ENCODE results near the gene HOXB4.

The HOXB4 gene

GRCh38 chr17:48601539-48602425, 23.6 kb upstream of the HOXB4 start:
- DNase-seq (ENCODE audit: low spot score), result no peak

- DNase-seq (ENCODE audit: low spot score), result no peak
Observed at GRCh38 chr17:48601207-48601538, 23.0 kb upstream of the HOXB4 start.

- no peak for DNase-seq (ENCODE audit: low spot score)
Observed at GRCh38 chr17:48600244-48601098, 22.3 kb upstream of the HOXB4 start.

GRCh38 chr17:48599354-48599753, 21.2 kb upstream of the HOXB4 start:
- no peak for DNase-seq (ENCODE audit: low spot score)

- DNase-seq (ENCODE audit: low spot score), result no peak
Observed at GRCh38 chr17:48598736-48599135, 20.6 kb upstream of the HOXB4 start.

GRCh38 chr17:48597778-48598631, 19.9 kb upstream of the HOXB4 start:
- DNase-seq (ENCODE audit: low spot score), result no peak

- no peak for DNase-seq (ENCODE audit: low spot score)
Observed at GRCh38 chr17:48597528-48597777, 19.3 kb upstream of the HOXB4 start.

- DNase-seq (ENCODE audit: low spot score), result no peak
Observed at GRCh38 chr17:48596735-48597527, 18.8 kb upstream of the HOXB4 start.

GRCh38 chr17:48596000-48596734, 18.0 kb upstream of the HOXB4 start:
- DNase-seq (ENCODE audit: low spot score), result no peak

GRCh38 chr17:48595278-48595999, 17.3 kb upstream of the HOXB4 start:
- DNase-seq (ENCODE audit: low spot score), result no peak

- no peak for DNase-seq (ENCODE audit: low spot score)
Observed at GRCh38 chr17:48594538-48595277, 16.6 kb upstream of the HOXB4 start.

GRCh38 chr17:48593840-48594537, 15.8 kb upstream of the HOXB4 start:
- no peak for DNase-seq (ENCODE audit: low spot score)

GRCh38 chr17:48593126-48593829, 15.1 kb upstream of the HOXB4 start, which contains the start of gene HOXB5:
TSS of gene HOXB5 (minus strand) at chr17:48593779. CDS start at chr17:48593682, 97 bp downstream.
- DNase-seq (ENCODE audit: low spot score), result no peak

GRCh38 chr17:48592577-48592976, 14.4 kb upstream of the HOXB4 start:
- no peak for DNase-seq (ENCODE audit: low spot score)

- DNase-seq (ENCODE audit: low spot score), result no peak
Observed at GRCh38 chr17:48592057-48592514, 13.9 kb upstream of the HOXB4 start.

- DNase-seq (ENCODE audit: low spot score), result no peak
Observed at GRCh38 chr17:48591255-48592056, 13.3 kb upstream of the HOXB4 start.

- no peak for DNase-seq (ENCODE audit: low spot score)
Observed at GRCh38 chr17:48590607-48591161, 12.5 kb upstream of the HOXB4 start.

Measured in pons (tissue), 1 donor.